Embryonic facial prominence (tissue), 1 donor: ENCODE data around the gene AZIN2.
"Not testable (repeated sequence)": the region's sequence is repeated elsewhere in the genome, so short reads cannot be mapped to it uniquely, and the experiment has no call there.

Experiments
- DNase-seq: peaks from one replicate; pipeline ENCODE4 v3.0.0-alpha.2; 2016; ENCODE audit errors: extremely low spot score

The AZIN2 gene

GRCh38 chr1:33127001-33127823 lies 46.3 kb downstream of the AZIN2 start:
- peak; percentile 96 for DNase-seq

GRCh38 chr1:33128781-33129180 lies 47.8 kb downstream of the AZIN2 start:
- no peak for DNase-seq

DNA sequence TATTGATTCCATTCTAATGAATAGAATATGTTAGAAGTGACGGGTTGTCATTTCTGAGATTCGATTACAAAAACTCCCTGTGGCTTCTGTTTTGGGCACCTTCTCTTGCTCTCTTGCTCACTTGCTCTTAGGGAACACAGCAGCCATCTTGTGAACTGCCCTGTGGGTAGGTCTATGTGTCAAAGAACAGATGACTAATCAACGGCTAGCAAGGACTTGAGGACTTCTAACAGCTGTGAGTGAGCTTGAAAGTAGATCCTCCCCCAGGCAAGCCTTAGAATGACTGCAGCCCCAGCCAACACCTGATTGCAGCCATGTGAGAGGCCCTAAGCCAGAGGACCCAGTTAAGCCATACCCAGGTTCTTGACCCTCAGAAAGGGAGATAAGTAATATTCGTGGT lies 49.3 kb downstream of the AZIN2 start:
- DNase-seq = no peak

DNA sequence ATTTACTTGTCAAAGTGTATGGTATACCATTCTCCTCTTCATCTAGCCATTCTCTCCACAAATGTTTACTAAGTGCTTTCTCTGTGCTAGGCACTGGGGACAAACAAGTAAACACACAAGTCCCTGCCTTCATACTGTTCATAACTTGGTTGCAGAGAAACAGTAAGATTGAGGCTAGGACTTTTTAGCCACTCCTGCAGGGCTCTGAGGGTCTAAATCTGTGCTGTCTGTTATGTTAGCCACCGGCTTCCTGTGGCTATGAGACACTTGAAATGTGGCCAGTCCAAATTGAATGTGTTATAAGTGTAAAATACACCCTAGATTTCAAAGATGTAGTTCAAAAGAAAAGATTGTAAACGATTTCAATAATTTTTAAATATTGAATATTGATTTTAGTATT lies 50.2 kb downstream of the AZIN2 start:
- DNase-seq = no peak

GRCh38 chr1:33132549-33132948 lies 51.6 kb downstream of the AZIN2 start:
- no peak for DNase-seq

GRCh38 chr1:33133478-33134105 lies 52.6 kb downstream of the AZIN2 start:
- DNase-seq = no peak

DNA sequence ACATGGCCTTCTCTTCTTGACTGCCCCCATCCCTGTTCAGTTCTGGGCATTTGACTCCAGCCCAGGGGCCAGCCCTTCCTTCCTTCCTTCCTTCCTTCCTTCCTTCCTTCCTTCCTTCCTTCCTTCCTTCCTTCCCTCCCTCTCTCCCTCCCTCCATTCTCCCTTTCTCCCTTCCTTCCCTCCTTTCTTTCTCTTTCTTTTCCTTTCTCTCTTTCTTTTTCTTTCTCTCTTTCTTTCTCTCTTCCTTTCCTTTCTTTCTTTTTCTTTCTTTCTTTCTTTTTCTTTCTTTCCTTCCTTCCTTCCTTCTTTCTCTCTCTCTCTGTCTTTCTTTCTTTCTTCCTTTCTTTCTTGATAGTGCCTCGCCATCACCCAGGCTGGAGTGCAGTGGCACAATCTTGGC lies 55.1 kb downstream of the AZIN2 start:
- not testable (repeated sequence) for DNase-seq

GRCh38 chr1:33137800-33138199 lies 56.8 kb downstream of the AZIN2 start:
- no peak for DNase-seq

DNA sequence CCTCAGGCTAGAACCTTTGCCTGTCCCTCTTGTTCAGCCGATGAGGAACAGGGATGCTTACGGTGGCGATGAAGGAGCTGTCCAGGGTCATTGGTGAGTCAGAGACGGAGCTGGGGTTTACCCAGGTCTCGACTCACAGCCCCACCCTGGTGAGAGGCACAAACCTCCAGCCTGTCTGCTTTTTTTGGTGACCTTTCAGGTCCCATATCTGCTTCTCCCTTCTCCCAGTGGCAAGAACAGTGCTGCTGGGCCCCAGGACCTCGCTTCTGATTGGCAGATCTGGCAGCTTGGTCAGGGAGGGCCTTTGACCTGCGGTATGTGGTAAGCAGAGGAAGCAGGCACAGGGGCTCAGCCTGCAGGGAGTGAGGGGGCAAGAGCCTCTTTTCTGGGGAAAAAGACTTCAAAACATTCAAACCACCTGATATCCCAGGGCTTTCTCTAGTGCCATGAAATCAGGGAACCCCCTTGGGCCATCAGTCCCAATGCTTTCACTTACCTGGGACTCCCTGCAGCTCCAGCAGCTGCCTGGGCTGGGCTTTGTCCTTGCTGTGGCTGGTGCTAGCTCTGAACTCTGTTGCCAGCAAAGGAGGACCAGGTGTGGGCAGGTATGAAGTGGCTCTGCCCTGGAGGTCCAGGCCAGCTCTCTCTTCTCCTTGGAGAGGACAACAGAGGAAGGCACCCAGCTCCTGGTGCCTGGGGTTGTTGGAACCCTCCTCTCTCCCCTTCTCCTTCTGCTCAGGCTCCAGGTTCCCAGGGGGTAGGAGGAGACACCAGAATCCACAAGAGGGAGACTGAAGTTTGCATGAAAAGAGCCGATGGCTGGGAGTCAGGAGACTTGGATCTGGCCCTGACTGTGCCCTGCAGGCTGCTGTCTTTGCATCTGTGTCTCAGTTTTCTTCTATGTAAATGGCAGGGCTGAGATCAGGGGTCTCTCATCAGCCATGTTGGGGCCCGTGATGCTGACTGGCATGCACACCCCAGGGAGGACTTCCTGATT lies 59.5 kb downstream of the AZIN2 start:
- no peak for DNase-seq

- DNase-seq = no peak
These were observed 60.3 kb downstream of the AZIN2 start for GRCh38 chr1:33141216-33141615.

DNA sequence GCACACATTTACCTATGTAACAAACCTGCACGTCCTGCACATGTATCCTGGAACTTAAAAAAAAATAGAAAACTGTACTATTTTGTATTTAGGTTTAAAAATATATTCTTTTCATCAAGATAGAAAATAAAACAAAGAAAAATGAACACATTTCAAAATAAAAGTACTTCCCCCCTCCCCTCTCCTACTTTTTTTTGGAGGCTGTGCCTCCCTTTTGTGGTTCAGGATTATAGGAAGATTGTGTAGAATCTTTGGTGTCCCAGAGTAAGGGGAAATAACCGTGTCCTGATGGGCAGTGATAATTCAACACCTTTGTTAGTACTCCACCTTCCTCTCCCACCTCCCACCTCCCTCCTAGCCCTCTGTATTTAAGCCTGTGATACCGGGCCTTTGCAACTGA lies 60.8 kb downstream of the AZIN2 start:
- DNase-seq = no peak

DNA sequence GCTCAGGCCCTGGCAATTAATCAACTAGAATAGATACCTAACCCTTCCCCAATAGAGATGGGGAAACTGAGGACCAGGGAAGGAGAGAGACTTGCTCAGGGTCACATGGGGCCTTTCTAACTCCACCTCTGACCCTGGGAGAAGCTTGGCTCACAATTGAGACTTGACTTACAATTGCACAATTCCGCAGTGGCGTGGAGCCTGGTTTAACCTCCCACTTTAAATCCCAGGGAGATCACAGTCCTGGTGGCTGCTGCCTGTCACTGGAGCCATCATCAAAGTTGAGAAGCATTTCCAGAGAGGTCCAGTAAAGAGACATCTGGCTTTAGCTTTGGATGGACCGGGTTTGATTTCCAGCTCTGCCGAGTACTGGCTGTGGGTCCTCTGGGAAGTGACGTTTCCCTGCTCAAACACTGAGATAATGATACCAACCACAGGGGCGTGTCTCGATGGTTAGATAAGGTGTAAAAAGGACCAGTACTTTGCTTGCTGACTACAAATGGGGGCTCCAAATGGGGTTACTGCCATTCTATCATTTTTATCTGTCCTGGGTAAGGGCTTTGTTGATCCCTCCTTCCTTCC lies 61.6 kb downstream of the AZIN2 start:
- DNase-seq = no peak

- no peak for DNase-seq
These were observed 62.2 kb downstream of the AZIN2 start for GRCh38 chr1:33143176-33143575.

DNA sequence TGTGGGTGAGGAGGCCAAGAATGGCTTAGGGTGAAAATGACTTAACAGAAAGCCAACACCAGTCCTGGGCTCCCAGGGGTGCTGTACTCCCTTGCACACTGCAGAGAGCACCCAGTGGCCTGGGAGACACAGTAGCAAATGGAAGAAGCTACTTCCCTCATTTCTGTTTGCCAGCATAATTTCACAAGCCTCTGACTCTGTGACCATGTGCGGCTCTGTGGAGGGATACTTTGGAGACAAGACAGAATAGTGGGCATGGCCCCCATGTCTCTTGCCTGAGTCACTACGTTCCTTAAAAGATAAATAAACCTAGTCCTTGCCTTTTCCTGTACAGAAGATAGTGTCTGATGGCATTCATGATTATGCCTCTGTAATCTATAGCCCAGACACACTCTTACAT lies 62.7 kb downstream of the AZIN2 start:
- no peak for DNase-seq

GRCh38 chr1:33146003-33146402 lies 65.0 kb downstream of the AZIN2 start:
- no peak for DNase-seq

GRCh38 chr1:33147275-33147996 lies 66.5 kb downstream of the AZIN2 start:
- DNase-seq = no peak

- no peak for DNase-seq
These were observed 67.0 kb downstream of the AZIN2 start for GRCh38 chr1:33147997-33148314.

DNA sequence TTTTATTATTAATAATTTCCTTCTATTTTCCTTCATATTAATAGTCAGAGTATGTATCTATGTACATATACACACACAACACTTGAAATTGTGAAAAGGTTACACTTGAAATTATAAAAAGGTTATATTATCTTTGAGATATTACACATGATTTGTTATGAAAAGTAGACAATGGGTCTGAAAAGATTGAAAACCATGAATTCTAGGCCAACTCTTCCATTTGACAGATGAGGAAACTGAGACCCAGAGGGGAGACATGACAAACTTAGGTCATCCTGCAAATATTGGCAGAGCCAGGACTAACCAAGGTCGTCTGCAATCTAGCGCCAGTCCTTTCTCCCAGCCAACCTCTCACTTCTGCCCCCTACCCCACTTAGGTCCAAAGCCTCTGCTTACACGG lies 67.7 kb downstream of the AZIN2 start:
- DNase-seq = no peak

- DNase-seq = no peak
These were observed 68.7 kb downstream of the AZIN2 start for GRCh38 chr1:33149453-33150190.

- no peak for DNase-seq
These were observed 69.6 kb downstream of the AZIN2 start for GRCh38 chr1:33150522-33150921.

DNA sequence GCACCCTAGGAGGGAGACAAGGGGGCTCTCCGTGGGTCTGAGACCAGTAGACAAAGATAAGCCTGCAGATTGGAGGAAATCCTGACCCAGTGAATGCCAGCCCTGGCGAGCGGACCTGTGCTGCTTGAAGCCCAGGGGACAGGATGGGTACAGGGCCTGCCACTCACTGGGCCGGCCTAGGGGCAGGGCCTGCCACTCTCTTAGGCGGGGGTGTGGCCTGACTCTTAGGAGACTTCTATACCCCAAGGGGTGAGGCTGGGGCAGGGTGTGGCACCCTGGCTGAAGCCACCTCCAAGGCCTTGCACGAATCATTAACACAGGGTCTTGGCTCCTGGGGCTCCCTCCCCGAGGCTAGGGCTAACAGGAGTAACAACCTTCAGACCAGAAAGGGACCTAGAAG lies 70.2 kb downstream of the AZIN2 start:
- DNase-seq = no peak
